Measurements from ENCODE around the gene MORN1. TPM values are rescaled to one million over a fixed set of nuclear protein-coding genes. Genes with fewer than 3 reads are reported as not detected.

Gene MORN1
- total and polyA plus RNA-seq, 4 donors, result 2.3 to 6.9 (median 3.6) TPM

DNA sequence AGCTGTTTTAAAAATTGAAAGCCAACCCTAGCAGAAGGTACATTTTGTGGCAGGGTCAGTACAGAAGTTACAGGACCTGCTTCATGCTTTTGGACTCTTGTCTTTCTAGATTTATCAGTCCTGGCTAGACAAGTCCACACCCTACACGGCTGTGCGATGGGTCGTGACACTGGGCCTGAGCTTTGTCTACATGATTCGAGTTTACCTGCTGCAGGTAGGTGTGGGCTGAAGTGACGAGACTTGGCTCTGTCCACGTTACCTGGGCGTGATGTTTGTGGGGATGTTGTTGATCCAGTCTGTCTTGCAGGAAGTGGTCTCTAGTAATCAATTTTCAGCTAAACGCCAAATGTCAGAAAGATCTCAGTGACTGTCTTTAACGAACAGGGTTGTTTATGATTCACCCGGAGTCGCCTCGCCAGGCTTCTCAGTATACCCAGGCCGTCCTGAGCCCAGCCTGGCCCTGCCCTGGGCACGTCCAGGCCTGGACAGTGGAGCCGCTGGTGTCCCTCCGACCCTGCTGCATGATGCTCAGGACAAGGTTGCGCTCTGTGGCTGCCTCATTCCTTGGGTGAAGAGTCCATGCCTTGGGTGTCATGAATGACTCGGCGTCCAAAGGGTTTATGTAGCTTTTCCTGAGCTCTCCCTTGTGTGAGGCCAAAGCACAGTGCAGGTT lies 5.8 kb upstream of the MORN1 start:
- DNase-seq (ENCODE audit: low spot score), result no peak
- no peak overlapping the region for H3K4me3 ChIP-seq (ENCODE audit: low read depth in 1 of 3, low read length in 3 of 3)
- TF ChIP-seq GABPA (IDR thresholded peaks at IDR 0.05 in 1 of 2, conservative IDR thresholded peaks at IDR 0.05 in 1 of 2) (no peak), TAF1 (conservative IDR thresholded peaks at IDR 0.05) (no peak)
- TF ChIP-seq, protein P1, sequence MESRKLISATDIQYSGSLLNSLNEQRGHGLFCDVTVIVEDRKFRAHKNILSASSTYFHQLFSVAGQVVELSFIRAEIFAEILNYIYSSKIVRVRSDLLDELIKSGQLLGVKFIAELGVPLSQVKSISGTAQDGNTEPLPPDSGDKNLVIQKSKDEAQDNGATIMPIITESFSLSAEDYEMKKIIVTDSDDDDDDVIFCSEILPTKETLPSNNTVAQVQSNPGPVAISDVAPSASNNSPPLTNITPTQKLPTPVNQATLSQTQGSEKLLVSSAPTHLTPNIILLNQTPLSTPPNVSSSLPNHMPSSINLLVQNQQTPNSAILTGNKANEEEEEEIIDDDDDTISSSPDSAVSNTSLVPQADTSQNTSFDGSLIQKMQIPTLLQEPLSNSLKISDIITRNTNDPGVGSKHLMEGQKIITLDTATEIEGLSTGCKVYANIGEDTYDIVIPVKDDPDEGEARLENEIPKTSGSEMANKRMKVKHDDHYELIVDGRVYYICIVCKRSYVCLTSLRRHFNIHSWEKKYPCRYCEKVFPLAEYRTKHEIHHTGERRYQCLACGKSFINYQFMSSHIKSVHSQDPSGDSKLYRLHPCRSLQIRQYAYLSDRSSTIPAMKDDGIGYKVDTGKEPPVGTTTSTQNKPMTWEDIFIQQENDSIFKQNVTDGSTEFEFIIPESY (IDR thresholded peaks at IDR 0.05), result no peak
- H3K9ac ChIP-seq (ENCODE audit: low read depth in 1 of 2, low read length in 2 of 2), result no peak overlapping the region
- no peaks in the 10 kb centered on the region for H3K27me3 ChIP-seq (ENCODE audit: control insufficient read depth in 4 of 4, insufficient read depth in 4 of 4, low read length in 3 of 4)
- H3K27ac ChIP-seq (ENCODE audit: low read depth in 1 of 2, low read length in 2 of 2), result no peak overlapping the region
- peaks cover 12 to 55% (median 39%) of the 10 kb centered on the region in 4 donors for H3K36me3 ChIP-seq (ENCODE audit: control insufficient read depth in 4 of 4, insufficient read depth in 3 of 4, low read depth in 1 of 4, low read length in 3 of 4)
- peaks cover 3 to 25% (median 23%) of the 10 kb centered on the region in 4 donors for H3K4me1 ChIP-seq (ENCODE audit: control insufficient read depth in 4 of 4, insufficient read depth in 4 of 4, low read length in 3 of 4)
- 94% methylated on average over 19 of the region's 19 CpGs for WGBS
- H3K9me3 ChIP-seq (ENCODE audit: control insufficient read depth in 4 of 4, low read length in 3 of 4), result no peaks in the 10 kb centered on the region

DNA sequence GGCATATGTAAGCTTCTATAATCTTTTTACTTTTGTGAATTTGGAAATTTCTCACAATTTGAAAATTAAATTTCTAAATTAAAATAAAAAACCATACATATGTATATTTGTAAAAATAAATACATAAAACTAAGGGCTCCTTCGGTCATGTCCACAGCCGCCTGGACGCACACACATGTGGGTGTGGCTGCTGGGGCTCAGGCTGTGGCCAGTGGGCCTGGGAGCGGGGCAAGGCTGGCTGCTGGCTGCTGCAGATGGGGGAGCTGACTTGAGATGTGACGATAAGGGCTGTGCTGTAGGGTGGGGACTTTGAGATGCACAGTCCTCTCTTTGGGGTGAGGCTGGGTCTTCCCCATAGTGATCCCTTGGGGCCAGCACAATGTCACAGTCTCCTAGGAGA lies 5.1 kb upstream of the MORN1 start:
- Histone ChIP-seq H3K9ac (ENCODE audit: low read depth in 1 of 2, low read length in 2 of 2) (no peak overlapping the region), H3K36me3 (ENCODE audit: control insufficient read depth in 4 of 4, insufficient read depth in 3 of 4, low read depth in 1 of 4, low read length in 3 of 4) (peaks cover 12 to 48% (median 36%) of the 10 kb centered on the region in 4 donors), H3K27me3 (ENCODE audit: control insufficient read depth in 4 of 4, insufficient read depth in 4 of 4, low read length in 3 of 4) (no peaks in the 10 kb centered on the region), H3K9me3 (ENCODE audit: control insufficient read depth in 4 of 4, low read length in 3 of 4) (no peaks in the 10 kb centered on the region), H3K4me3 (ENCODE audit: low read depth in 1 of 3, low read length in 3 of 3) (no peak overlapping the region), H3K27ac (ENCODE audit: low read depth in 1 of 2, low read length in 2 of 2) (no peak overlapping the region), H3K4me1 (ENCODE audit: control insufficient read depth in 4 of 4, insufficient read depth in 4 of 4, low read length in 3 of 4) (peaks cover 3 to 25% (median 23%) of the 10 kb centered on the region in 4 donors)
- DNase-seq (ENCODE audit: low spot score), result no peak
- 98% methylated on average over 5 of the region's 5 CpGs for WGBS
- TF ChIP-seq, protein P2, sequence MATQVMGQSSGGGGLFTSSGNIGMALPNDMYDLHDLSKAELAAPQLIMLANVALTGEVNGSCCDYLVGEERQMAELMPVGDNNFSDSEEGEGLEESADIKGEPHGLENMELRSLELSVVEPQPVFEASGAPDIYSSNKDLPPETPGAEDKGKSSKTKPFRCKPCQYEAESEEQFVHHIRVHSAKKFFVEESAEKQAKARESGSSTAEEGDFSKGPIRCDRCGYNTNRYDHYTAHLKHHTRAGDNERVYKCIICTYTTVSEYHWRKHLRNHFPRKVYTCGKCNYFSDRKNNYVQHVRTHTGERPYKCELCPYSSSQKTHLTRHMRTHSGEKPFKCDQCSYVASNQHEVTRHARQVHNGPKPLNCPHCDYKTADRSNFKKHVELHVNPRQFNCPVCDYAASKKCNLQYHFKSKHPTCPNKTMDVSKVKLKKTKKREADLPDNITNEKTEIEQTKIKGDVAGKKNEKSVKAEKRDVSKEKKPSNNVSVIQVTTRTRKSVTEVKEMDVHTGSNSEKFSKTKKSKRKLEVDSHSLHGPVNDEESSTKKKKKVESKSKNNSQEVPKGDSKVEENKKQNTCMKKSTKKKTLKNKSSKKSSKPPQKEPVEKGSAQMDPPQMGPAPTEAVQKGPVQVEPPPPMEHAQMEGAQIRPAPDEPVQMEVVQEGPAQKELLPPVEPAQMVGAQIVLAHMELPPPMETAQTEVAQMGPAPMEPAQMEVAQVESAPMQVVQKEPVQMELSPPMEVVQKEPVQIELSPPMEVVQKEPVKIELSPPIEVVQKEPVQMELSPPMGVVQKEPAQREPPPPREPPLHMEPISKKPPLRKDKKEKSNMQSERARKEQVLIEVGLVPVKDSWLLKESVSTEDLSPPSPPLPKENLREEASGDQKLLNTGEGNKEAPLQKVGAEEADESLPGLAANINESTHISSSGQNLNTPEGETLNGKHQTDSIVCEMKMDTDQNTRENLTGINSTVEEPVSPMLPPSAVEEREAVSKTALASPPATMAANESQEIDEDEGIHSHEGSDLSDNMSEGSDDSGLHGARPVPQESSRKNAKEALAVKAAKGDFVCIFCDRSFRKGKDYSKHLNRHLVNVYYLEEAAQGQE (IDR thresholded peaks at IDR 0.05), result no peak
- TF ChIP-seq RAD21 (IDR thresholded peaks at IDR 0.05) (no peak), TAF1 (conservative IDR thresholded peaks at IDR 0.05) (no peak), EGR1 (IDR thresholded peaks at IDR 0.05; ENCODE audit: low read depth in 2 of 2) (no peak), HNF4G (IDR thresholded peaks at IDR 0.05) (no peak), YY1 (IDR thresholded peaks at IDR 0.05) (no peak), GABPA (IDR thresholded peaks at IDR 0.05 in 1 of 2, conservative IDR thresholded peaks at IDR 0.05 in 1 of 2) (no peak), JUND (IDR thresholded peaks at IDR 0.05) (no peak)

DNA sequence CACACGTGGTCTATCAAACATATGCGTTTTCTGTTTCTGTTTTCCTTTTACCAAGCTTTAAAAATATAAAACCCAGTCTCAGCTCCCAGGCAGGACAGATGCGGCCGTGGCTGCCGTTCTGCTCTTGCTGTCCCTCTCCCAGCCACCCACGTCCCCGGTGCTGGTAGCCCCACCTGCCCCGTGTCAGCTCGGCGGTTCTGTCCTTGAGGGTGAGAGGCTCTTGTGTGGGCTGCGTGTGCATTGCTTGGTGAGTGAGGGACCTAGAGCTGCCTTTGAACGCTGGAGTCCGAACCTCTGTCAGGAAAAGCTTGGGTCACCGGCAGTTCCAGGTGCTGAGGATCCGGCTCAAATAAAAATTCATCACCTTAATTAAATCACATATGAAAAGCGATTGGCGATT lies 4.7 kb upstream of the MORN1 start:
- no peaks in the 10 kb centered on the region for H3K9me3 ChIP-seq (ENCODE audit: control insufficient read depth in 4 of 4, low read length in 3 of 4)
- H3K4me3 ChIP-seq (ENCODE audit: low read depth in 1 of 3, low read length in 3 of 3), result no peak overlapping the region
- H3K4me1 ChIP-seq (ENCODE audit: control insufficient read depth in 4 of 4, insufficient read depth in 4 of 4, low read length in 3 of 4), result peaks cover 3 to 27% (median 24%) of the 10 kb centered on the region in 4 donors
- peaks cover 12 to 46% (median 35%) of the 10 kb centered on the region in 4 donors for H3K36me3 ChIP-seq (ENCODE audit: control insufficient read depth in 4 of 4, insufficient read depth in 3 of 4, low read depth in 1 of 4, low read length in 3 of 4)
- no peaks in the 10 kb centered on the region for H3K27me3 ChIP-seq (ENCODE audit: control insufficient read depth in 4 of 4, insufficient read depth in 4 of 4, low read length in 3 of 4)
- TF ChIP-seq, protein P3, sequence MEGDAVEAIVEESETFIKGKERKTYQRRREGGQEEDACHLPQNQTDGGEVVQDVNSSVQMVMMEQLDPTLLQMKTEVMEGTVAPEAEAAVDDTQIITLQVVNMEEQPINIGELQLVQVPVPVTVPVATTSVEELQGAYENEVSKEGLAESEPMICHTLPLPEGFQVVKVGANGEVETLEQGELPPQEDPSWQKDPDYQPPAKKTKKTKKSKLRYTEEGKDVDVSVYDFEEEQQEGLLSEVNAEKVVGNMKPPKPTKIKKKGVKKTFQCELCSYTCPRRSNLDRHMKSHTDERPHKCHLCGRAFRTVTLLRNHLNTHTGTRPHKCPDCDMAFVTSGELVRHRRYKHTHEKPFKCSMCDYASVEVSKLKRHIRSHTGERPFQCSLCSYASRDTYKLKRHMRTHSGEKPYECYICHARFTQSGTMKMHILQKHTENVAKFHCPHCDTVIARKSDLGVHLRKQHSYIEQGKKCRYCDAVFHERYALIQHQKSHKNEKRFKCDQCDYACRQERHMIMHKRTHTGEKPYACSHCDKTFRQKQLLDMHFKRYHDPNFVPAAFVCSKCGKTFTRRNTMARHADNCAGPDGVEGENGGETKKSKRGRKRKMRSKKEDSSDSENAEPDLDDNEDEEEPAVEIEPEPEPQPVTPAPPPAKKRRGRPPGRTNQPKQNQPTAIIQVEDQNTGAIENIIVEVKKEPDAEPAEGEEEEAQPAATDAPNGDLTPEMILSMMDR (IDR thresholded peaks at IDR 0.05; ENCODE audit: low read depth, low read length, missing input control), result no peak
- TF ChIP-seq RXRA (IDR thresholded peaks at IDR 0.05) (no peak), FOXA1 (IDR thresholded peaks at IDR 0.05) (no peak), EGR1 (IDR thresholded peaks at IDR 0.05; ENCODE audit: low read depth in 2 of 2) (no peak), YY1 (IDR thresholded peaks at IDR 0.05) (no peak)
- TF ChIP-seq, protein P1 (IDR thresholded peaks at IDR 0.05), result no peak
- TF ChIP-seq, protein P4, sequence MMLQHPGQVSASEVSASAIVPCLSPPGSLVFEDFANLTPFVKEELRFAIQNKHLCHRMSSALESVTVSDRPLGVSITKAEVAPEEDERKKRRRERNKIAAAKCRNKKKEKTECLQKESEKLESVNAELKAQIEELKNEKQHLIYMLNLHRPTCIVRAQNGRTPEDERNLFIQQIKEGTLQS (IDR thresholded peaks at IDR 0.05), result no peak
- no peak overlapping the region for H3K27ac ChIP-seq (ENCODE audit: low read depth in 1 of 2, low read length in 2 of 2)
- WGBS, result 93% methylated on average over 17 of the region's 17 CpGs
- DNase-seq (ENCODE audit: low spot score), result no peak
- H3K9ac ChIP-seq (ENCODE audit: low read depth in 1 of 2, low read length in 2 of 2), result no peak overlapping the region

Measured in liver (tissue), 9 donors.